ENCODE results near the gene PRR15L.
A peak's percentile ranks its signal among the peaks of the same experiment; 100 is the strongest.
"Not testable (repeated sequence)": the region's sequence is repeated elsewhere in the genome, so short reads cannot be mapped to it uniquely, and the experiment has no call there.

Gene PRR15L

DNA sequence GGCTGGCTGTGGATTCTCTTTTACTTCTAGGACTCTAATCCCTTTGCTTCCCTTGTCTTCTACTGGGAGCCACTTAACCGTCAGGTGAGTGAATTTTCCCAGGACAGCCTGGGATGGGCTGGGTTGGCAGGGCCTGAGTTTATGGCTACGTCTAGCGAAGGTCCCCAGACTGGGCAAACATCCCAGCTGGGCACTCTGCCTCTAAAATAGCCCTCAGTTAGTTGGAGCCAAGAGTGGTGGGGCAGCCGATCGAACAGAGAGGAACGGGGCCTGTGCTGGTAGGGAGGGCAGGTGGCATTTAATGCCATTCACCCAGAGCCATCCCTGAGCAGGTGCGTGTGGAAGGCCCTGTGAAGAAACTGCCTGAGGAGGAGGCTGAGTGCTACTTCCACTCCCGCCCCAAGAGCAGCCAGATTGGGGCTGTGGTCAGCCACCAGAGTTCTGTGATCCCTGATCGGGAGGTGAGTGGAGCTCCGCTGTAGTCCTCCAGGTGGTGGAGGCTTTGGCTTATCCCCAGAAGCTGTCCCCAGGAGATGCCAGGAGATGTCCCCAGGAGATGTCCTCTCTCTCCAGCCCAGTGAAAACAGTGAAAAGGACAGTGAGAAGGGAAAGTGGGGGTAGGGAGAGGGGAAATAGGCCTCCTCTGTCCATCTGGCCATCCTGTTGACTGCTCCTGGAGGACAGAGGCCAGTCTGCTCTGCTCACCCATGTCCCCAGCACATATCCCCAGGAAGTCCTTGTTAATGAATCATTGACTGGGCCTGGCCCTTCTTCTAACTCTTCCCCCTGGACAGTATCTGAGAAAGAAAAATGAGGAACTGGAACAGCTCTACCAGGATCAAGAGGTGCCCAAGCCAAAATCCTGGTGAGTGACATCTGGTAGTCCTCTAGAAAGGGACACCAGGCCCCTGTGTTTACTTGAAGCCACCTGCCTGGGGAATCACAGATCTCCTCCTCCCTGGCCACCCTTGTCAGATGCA, 11.9 kb downstream of the PRR15L start:
- Histone ChIP-seq H3K27me3 (ENCODE audit: control insufficient read depth, insufficient read depth, low read length) (peaks cover 4% of the 10 kb centered on the region), H3K4me1 (ENCODE audit: control insufficient read depth, insufficient read depth, low read length) (0 out of 2 replicates have a peak, but pooled peaks cover 7% of the 10 kb centered on the region), H3K9ac (ENCODE audit: low read depth, low read length) (no peak overlapping the region), H3K27ac (ENCODE audit: low read depth, low read length) (no peak overlapping the region), H3K36me3 (ENCODE audit: control insufficient read depth, insufficient read depth, low read length) (peaks cover 15% of the 10 kb centered on the region; the same call in 1 of the 2 replicates), H3K4me3 (ENCODE audit: low read depth, low read length) (no peak overlapping the region), H3K9me3 (ENCODE audit: control insufficient read depth, insufficient read depth, low read length) (0 out of 2 replicates have a peak, but pooled peaks cover 3% of the 10 kb centered on the region)

GRCh38 chr17:47945080-47945479, 12.6 kb downstream of the PRR15L start:
- H3K9me3 ChIP-seq (ENCODE audit: control insufficient read depth, insufficient read depth, low read length): 0 out of 2 replicates have a peak, but pooled peaks cover 4% of the 10 kb centered on the region
- no peak overlapping the region for H3K4me3 ChIP-seq (ENCODE audit: low read depth, low read length)
- no peak overlapping the region for H3K9ac ChIP-seq (ENCODE audit: low read depth, low read length)
- no peak overlapping the region for H3K27ac ChIP-seq (ENCODE audit: low read depth, low read length)
- H3K27me3 ChIP-seq (ENCODE audit: control insufficient read depth, insufficient read depth, low read length): peaks cover 11% of the 10 kb centered on the region
- H3K4me1 ChIP-seq (ENCODE audit: control insufficient read depth, insufficient read depth, low read length): 0 out of 2 replicates have a peak, but pooled peaks cover 7% of the 10 kb centered on the region
- peaks cover 15% of the 10 kb centered on the region; the same call in 1 of the 2 replicates for H3K36me3 ChIP-seq (ENCODE audit: control insufficient read depth, insufficient read depth, low read length)

- Histone ChIP-seq H3K4me3 (ENCODE audit: low read depth, low read length) (peak overlapping the region; percentile 83; the same call in 1 of the 2 replicates), H3K27ac (ENCODE audit: low read depth, low read length) (no peak overlapping the region), H3K27me3 (ENCODE audit: control insufficient read depth, insufficient read depth, low read length) (peaks cover 13% of the 10 kb centered on the region), H3K9me3 (ENCODE audit: control insufficient read depth, insufficient read depth, low read length) (0 out of 2 replicates have a peak, but pooled peaks cover 4% of the 10 kb centered on the region), H3K4me1 (ENCODE audit: control insufficient read depth, insufficient read depth, low read length) (0 out of 2 replicates have a peak, but pooled peaks cover 3% of the 10 kb centered on the region), H3K36me3 (ENCODE audit: control insufficient read depth, insufficient read depth, low read length) (peaks cover 12% of the 10 kb centered on the region; the same call in 1 of the 2 replicates), H3K9ac (ENCODE audit: low read depth, low read length) (no peak overlapping the region)
These were observed 15.1 kb downstream of the PRR15L start for GRCh38 chr17:47942568-47942967.

- peak overlapping the region; percentile 83 for H3K4me3 ChIP-seq (ENCODE audit: low read depth, low read length)
- peaks cover 12% of the 10 kb centered on the region; the same call in 1 of the 2 replicates for H3K36me3 ChIP-seq (ENCODE audit: control insufficient read depth, insufficient read depth, low read length)
- H3K9me3 ChIP-seq (ENCODE audit: control insufficient read depth, insufficient read depth, low read length): 0 out of 2 replicates have a peak, but pooled peaks cover 4% of the 10 kb centered on the region
- H3K27ac ChIP-seq (ENCODE audit: low read depth, low read length): no peak overlapping the region
- no peak overlapping the region for H3K9ac ChIP-seq (ENCODE audit: low read depth, low read length)
- H3K4me1 ChIP-seq (ENCODE audit: control insufficient read depth, insufficient read depth, low read length): 0 out of 2 replicates have a peak, but pooled peaks cover 2% of the 10 kb centered on the region
- H3K27me3 ChIP-seq (ENCODE audit: control insufficient read depth, insufficient read depth, low read length): peaks cover 13% of the 10 kb centered on the region
These were observed 15.6 kb downstream of the PRR15L start for GRCh38 chr17:47942096-47942510.

GRCh38 chr17:47941246-47942095, 16.2 kb downstream of the PRR15L start, which contains the start of gene PNPO:
TSS of gene PNPO (plus strand) at chr17:47941571. CDS start at chr17:47941676, 105 bp downstream.
- peak within 1 kb of the TSS; percentile 38; the same call in 1 of the 2 replicates for H3K9ac ChIP-seq (ENCODE audit: low read depth, low read length)
- H3K9me3 ChIP-seq (ENCODE audit: control insufficient read depth, insufficient read depth, low read length): 0 out of 2 replicates have a peak, but pooled peaks cover 4% of the 10 kb centered on the region
- peaks cover 13% of the 10 kb centered on the region for H3K27me3 ChIP-seq (ENCODE audit: control insufficient read depth, insufficient read depth, low read length)
- H3K4me3 ChIP-seq (ENCODE audit: low read depth, low read length): peak within 1 kb of the TSS; percentile 83
- peak within 1 kb of the TSS; percentile 42 for H3K27ac ChIP-seq (ENCODE audit: low read depth, low read length)
- peaks cover 12% of the 10 kb centered on the region; the same call in 1 of the 2 replicates for H3K36me3 ChIP-seq (ENCODE audit: control insufficient read depth, insufficient read depth, low read length)
- no peaks in the 10 kb centered on the region for H3K4me1 ChIP-seq (ENCODE audit: control insufficient read depth, insufficient read depth, low read length)

DNA sequence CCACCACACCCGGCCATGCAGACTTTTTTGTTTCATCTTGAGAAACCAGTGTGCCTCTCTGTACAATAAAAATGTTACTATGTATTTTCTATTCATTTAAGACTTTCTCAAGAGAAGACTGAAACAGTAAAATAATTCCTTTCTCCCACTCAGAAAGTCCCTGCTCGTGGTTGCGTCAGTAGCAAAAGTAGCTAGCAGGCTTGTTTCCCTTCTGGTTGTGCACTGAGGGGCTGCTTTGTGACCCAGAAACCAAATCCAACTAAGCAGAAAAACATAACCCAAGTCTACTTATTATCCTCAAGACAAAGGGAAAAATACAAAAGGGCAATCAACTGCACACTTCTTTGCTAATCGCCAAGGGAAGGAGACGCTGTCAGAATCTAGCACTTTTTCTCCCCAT, 19.7 kb downstream of the PRR15L start:
- Histone ChIP-seq H3K27me3 (ENCODE audit: control insufficient read depth, insufficient read depth, low read length) (peaks cover 13% of the 10 kb centered on the region), H3K9ac (ENCODE audit: low read depth, low read length) (no peak overlapping the region), H3K27ac (ENCODE audit: low read depth, low read length) (no peak overlapping the region), H3K36me3 (ENCODE audit: control insufficient read depth, insufficient read depth, low read length) (no peaks in the 10 kb centered on the region), H3K9me3 (ENCODE audit: control insufficient read depth, insufficient read depth, low read length) (0 out of 2 replicates have a peak, but pooled peaks cover 4% of the 10 kb centered on the region), H3K4me3 (ENCODE audit: low read depth, low read length) (no peak overlapping the region), H3K4me1 (ENCODE audit: control insufficient read depth, insufficient read depth, low read length) (no peaks in the 10 kb centered on the region)

DNA sequence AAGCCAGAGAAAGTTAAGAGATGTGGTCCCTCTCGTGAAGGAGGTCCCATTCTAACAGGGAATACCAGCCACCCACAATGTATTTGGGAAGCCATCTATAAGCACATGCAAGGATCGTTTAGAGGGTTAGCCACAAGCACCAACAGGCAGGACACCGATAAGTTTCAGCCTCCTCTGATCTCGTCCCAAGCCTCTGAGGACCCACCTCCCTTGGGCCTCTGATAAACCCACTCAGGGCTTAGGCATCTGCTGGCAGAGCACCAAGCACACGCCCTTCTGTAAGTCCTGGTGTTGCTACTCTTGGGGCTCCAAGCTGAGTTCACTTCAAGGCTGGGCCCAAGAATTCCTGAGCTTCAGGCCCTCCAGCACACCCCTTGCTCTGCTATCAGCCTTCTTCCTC, 21.7 kb downstream of the PRR15L start:
- no peaks in the 10 kb centered on the region for H3K4me1 ChIP-seq (ENCODE audit: control insufficient read depth, insufficient read depth, low read length)
- no peak overlapping the region for H3K27ac ChIP-seq (ENCODE audit: low read depth, low read length)
- peaks cover 10% of the 10 kb centered on the region for H3K27me3 ChIP-seq (ENCODE audit: control insufficient read depth, insufficient read depth, low read length)
- H3K9ac ChIP-seq (ENCODE audit: low read depth, low read length): no peak overlapping the region
- H3K36me3 ChIP-seq (ENCODE audit: control insufficient read depth, insufficient read depth, low read length): no peaks in the 10 kb centered on the region
- H3K4me3 ChIP-seq (ENCODE audit: low read depth, low read length): no peak overlapping the region
- 0 out of 2 replicates have a peak, but pooled peaks cover 3% of the 10 kb centered on the region for H3K9me3 ChIP-seq (ENCODE audit: control insufficient read depth, insufficient read depth, low read length)

DNA sequence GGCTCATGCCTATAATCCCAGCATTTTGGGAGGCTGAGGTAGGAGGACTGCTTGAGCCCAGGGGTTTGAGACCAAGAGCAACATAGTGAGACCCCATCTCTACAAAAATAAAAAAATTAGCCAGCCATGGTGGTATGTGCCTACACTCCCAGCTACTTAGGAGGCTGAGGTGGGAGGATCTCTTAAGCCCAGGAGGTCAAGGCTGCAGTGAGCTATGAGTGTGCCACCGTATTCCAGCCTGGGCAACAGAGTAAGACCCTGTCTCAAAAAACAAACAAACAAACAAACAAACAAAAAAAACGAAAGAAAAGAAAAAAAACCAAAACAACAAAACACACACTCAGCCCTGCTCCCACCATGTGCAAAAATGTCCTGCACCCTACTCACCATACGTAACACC, 22.2 kb downstream of the PRR15L start:
- not testable (repeated sequence) for H3K27ac ChIP-seq (ENCODE audit: low read depth, low read length); H3K9me3 ChIP-seq (ENCODE audit: control insufficient read depth, insufficient read depth, low read length); H3K27me3 ChIP-seq (ENCODE audit: control insufficient read depth, insufficient read depth, low read length); H3K9ac ChIP-seq (ENCODE audit: low read depth, low read length); H3K36me3 ChIP-seq (ENCODE audit: control insufficient read depth, insufficient read depth, low read length); H3K4me3 ChIP-seq (ENCODE audit: low read depth, low read length); H3K4me1 ChIP-seq (ENCODE audit: control insufficient read depth, insufficient read depth, low read length)

DNA sequence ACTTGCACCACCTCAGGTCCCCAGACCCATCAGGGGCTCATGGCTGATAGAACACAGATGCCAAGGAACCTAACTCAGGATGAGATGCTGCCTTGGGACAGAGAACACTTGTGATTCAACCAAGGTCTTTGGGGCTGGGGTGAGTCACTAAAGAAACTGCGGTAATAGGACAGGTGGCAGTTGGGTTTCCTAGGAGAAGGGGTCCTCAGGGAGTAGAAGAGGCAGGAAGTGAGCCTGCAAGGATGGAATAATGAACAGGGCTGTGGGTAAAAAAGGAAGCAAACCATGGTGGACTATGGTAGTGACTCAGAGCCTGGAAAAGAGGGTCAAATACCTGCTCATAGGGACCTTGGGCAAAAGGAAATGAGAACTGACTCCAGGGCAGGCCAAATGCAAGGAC, 22.8 kb downstream of the PRR15L start:
- Histone ChIP-seq H3K27me3 (ENCODE audit: control insufficient read depth, insufficient read depth, low read length) (no peaks in the 10 kb centered on the region; the same call in 1 of the 2 replicates), H3K36me3 (ENCODE audit: control insufficient read depth, insufficient read depth, low read length) (no peaks in the 10 kb centered on the region), H3K27ac (ENCODE audit: low read depth, low read length) (no peak overlapping the region), H3K4me3 (ENCODE audit: low read depth, low read length) (no peak overlapping the region), H3K9me3 (ENCODE audit: control insufficient read depth, insufficient read depth, low read length) (no peaks in the 10 kb centered on the region), H3K9ac (ENCODE audit: low read depth, low read length) (no peak overlapping the region), H3K4me1 (ENCODE audit: control insufficient read depth, insufficient read depth, low read length) (no peaks in the 10 kb centered on the region)

- H3K9me3 ChIP-seq (ENCODE audit: control insufficient read depth, insufficient read depth, low read length): no peaks in the 10 kb centered on the region
- no peak overlapping the region for H3K27ac ChIP-seq (ENCODE audit: low read depth, low read length)
- H3K36me3 ChIP-seq (ENCODE audit: control insufficient read depth, insufficient read depth, low read length): peaks cover 11% of the 10 kb centered on the region; the same call in 1 of the 2 replicates
- no peak overlapping the region for H3K9ac ChIP-seq (ENCODE audit: low read depth, low read length)
- no peak overlapping the region for H3K4me3 ChIP-seq (ENCODE audit: low read depth, low read length)
- H3K4me1 ChIP-seq (ENCODE audit: control insufficient read depth, insufficient read depth, low read length): no peaks in the 10 kb centered on the region
- no peaks in the 10 kb centered on the region for H3K27me3 ChIP-seq (ENCODE audit: control insufficient read depth, insufficient read depth, low read length)
These were observed 25.8 kb downstream of the PRR15L start for GRCh38 chr17:47931848-47932247.

All from HUES48 (cell line).